GM18517 (cell line): ENCODE results near the gene FGD3.

ENCODE experiments used
- ATAC-seq: cut with Tn5 transposase; IDR thresholded peaks from one replicate; pipeline ENCODE4 v1.9.1; 2021; ENCODE audit warnings: mild to moderate bottlenecking, moderate library complexity; ENCODE audit not compliant: unreplicated experiment

FGD3 gene

GRCh38 chr9:93068956-93069355, 121.6 kb downstream of the FGD3 start:
- no peak for ATAC-seq

- no peak for ATAC-seq
Observed at GRCh38 chr9:93071464-93071863, 124.1 kb downstream of the FGD3 start.

GRCh38 chr9:93072383-93072795, 125.1 kb downstream of the FGD3 start:
- ATAC-seq, result no peak

- no peak for ATAC-seq
Observed at GRCh38 chr9:93076101-93076791, 128.9 kb downstream of the FGD3 start.

GRCh38 chr9:93076792-93077128, 129.4 kb downstream of the FGD3 start:
- ATAC-seq, result no peak

GRCh38 chr9:93077367-93077766, 130.0 kb downstream of the FGD3 start:
- no peak for ATAC-seq

GRCh38 chr9:93077811-93078210, 130.5 kb downstream of the FGD3 start:
- ATAC-seq, result no peak

- no peak for ATAC-seq
Observed at GRCh38 chr9:93079371-93079770, 132.0 kb downstream of the FGD3 start.

GRCh38 chr9:93080406-93080805, 133.1 kb downstream of the FGD3 start:
- ATAC-seq, result no peak

GRCh38 chr9:93081081-93081529, 133.8 kb downstream of the FGD3 start:
- ATAC-seq, result no peak

GRCh38 chr9:93081931-93082330, 134.6 kb downstream of the FGD3 start:
- no peak for ATAC-seq

GRCh38 chr9:93082841-93083411, 135.6 kb downstream of the FGD3 start:
- no peak for ATAC-seq

- ATAC-seq, result no peak
Observed at GRCh38 chr9:93083592-93084470, 136.5 kb downstream of the FGD3 start.

GRCh38 chr9:93084471-93084881, 137.2 kb downstream of the FGD3 start:
- no peak for ATAC-seq

GRCh38 chr9:93085676-93086075, 138.4 kb downstream of the FGD3 start:
- ATAC-seq, result no peak
